ENCODE measurements around the gene BCL2.

Gene BCL2

DNA sequence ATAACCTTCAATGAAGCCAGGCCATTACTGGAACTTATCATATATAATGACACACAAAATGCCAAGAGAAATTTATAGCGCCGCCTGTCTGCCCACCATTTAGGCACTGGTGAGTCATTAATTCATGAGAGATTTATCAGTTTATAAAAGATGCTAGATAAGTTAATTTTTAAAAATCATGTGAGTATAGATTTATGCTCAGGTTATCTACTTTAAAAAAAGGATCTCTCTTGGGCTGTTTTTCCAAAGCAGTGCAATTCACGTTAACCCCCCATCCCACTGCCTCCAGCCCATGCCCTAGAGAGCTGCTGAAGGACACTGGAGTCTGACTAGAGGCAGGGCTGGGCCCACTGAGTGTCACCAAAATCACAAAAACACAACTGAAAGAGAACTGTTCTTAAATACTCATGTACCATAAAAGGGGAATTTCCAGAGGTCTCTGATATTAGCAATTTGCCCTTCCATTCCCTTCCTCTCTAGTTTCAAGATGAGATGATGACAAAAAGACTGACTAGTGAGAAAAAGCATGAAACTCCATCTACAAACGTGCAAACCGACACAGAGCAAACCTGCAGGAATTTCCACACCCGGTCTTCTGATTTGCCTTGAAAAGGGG lies 160.8 kb downstream of the BCL2 start:
- DNase-seq (ENCODE audit: low spot score in 2 of 2): peak in 1 of 2 donors; percentile 49
- peak overlapping the region; percentile 98 for H3K27ac Mint-ChIP-seq
- H3K27me3 Mint-ChIP-seq: no peaks in the 10 kb centered on the region
- peak overlapping the region; percentile 86 for H3K4me3 Mint-ChIP-seq
- H3K4me1 Mint-ChIP-seq: peaks cover 81% of the 10 kb centered on the region
- H3K9me3 Mint-ChIP-seq: peaks cover 2% of the 10 kb centered on the region
- peak; percentile 27 for ATAC-seq (ENCODE audit: low read depth)
- peaks cover 2% of the 10 kb centered on the region for H3K36me3 Mint-ChIP-seq

- DNase-seq (ENCODE audit: low spot score in 2 of 2) (no peak), ATAC-seq (ENCODE audit: low read depth) (no peak)
- Mint-ChIP-seq H3K27ac (peak overlapping the region; percentile 98), H3K27me3 (no peaks in the 10 kb centered on the region), H3K9me3 (peaks cover 2% of the 10 kb centered on the region), H3K4me3 (peak overlapping the region; percentile 86), H3K36me3 (peaks cover 1% of the 10 kb centered on the region), H3K4me1 (peaks cover 78% of the 10 kb centered on the region)
These were observed 161.4 kb downstream of the BCL2 start for GRCh38 chr18:63158012-63158631.

- Mint-ChIP-seq H3K27me3 (no peaks in the 10 kb centered on the region), H3K36me3 (peaks cover 1% of the 10 kb centered on the region), H3K9me3 (peaks cover 1% of the 10 kb centered on the region), H3K4me1 (peaks cover 77% of the 10 kb centered on the region), H3K27ac (peak overlapping the region; percentile 98), H3K4me3 (peak overlapping the region; percentile 86)
- DNase-seq (ENCODE audit: low spot score in 2 of 2) (peak; percentile 37 to 47), ATAC-seq (ENCODE audit: low read depth) (peak; percentile 22)
These were observed 162.1 kb downstream of the BCL2 start for GRCh38 chr18:63157293-63158011.

- H3K36me3 Mint-ChIP-seq: peaks cover 1% of the 10 kb centered on the region
- DNase-seq (ENCODE audit: low spot score in 2 of 2): no peak
- peaks cover 1% of the 10 kb centered on the region for H3K9me3 Mint-ChIP-seq
- peaks cover 67% of the 10 kb centered on the region for H3K4me1 Mint-ChIP-seq
- H3K27ac Mint-ChIP-seq: peak overlapping the region; percentile 98
- no peak for ATAC-seq (ENCODE audit: low read depth)
- H3K4me3 Mint-ChIP-seq: peak overlapping the region; percentile 84
- H3K27me3 Mint-ChIP-seq: no peaks in the 10 kb centered on the region
These were observed 163.4 kb downstream of the BCL2 start for GRCh38 chr18:63155910-63156773.

- H3K36me3 Mint-ChIP-seq: peaks cover 2% of the 10 kb centered on the region
- H3K4me3 Mint-ChIP-seq: peak overlapping the region; percentile 84
- ATAC-seq (ENCODE audit: low read depth) (peak; percentile 54), DNase-seq (ENCODE audit: low spot score in 2 of 2) (peak; percentile 86 to 91)
- H3K9me3 Mint-ChIP-seq: no peaks in the 10 kb centered on the region
- H3K27ac Mint-ChIP-seq: peak overlapping the region; percentile 98
- H3K27me3 Mint-ChIP-seq: no peaks in the 10 kb centered on the region
- peaks cover 70% of the 10 kb centered on the region for H3K4me1 Mint-ChIP-seq
These were observed 164.3 kb downstream of the BCL2 start for GRCh38 chr18:63155169-63155852.

DNA sequence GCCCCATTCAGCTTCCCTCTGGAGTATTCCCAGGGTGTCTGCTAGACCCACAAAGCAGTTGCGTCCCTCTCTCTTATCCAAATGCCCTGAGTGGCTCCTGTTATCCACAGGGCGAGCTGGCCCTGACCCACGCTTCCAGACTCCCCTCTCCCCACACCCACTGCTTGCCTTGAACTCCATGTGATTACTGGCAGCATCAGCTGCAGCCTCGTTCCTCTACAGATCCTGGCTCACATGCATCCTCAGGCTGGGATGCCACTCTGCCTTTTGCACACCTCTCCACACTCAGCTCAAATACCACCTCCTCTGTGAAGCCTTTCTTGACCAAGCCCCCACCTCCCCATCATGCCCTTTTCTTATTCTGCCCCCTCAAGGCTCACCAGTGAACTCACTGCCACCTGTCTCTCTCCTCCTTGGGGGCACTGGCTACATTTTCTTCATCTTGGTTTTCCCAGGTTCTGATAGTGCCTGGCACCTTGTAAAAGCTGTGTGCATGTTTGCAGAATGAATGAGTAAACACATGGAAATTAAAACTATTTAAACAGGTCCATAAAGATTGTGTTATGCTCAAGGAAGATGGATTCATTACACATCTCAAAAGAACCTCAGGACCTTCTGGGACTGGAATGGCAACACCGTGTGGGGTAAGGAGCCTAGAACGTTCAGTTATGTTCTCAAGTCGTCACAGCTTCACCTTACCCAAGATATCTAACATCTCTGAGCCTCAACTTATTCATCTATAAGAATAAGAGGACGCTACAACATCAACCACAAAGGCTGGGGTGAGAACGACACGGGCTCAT lies 165.0 kb downstream of the BCL2 start:
- no peak for DNase-seq (ENCODE audit: low spot score in 2 of 2)
- peaks cover 64% of the 10 kb centered on the region for H3K4me1 Mint-ChIP-seq
- H3K36me3 Mint-ChIP-seq: peaks cover 3% of the 10 kb centered on the region
- no peaks in the 10 kb centered on the region for H3K9me3 Mint-ChIP-seq
- no peaks in the 10 kb centered on the region for H3K27me3 Mint-ChIP-seq
- peak overlapping the region; percentile 84 for H3K4me3 Mint-ChIP-seq
- peak overlapping the region; percentile 98 for H3K27ac Mint-ChIP-seq
- no peak for ATAC-seq (ENCODE audit: low read depth)

DNA sequence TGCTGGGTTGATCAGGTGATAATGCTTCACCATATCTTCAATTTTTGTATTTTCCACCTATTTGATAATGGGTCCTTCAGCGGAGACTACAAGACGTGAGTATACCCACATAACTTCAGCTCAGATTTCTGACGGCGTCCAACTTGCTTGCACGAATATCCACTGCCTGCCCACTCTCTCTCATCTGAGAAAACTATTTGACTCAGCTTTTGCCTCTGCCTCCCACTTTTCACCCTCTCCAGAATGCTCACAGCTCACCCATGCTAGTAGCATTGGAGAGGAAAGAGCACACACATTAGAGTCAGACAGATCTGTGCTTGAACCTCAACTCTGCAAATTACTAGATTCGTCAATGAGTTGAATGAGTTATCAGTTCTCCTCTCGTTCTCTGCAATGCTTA lies 166.8 kb downstream of the BCL2 start:
- H3K4me3 Mint-ChIP-seq: peak overlapping the region; percentile 30

GRCh38 chr18:63152096-63152495 lies 167.5 kb downstream of the BCL2 start:
- DNase-seq (ENCODE audit: low spot score in 2 of 2): no peak
- H3K27ac Mint-ChIP-seq: peak overlapping the region; percentile 29
- no peaks in the 10 kb centered on the region for H3K9me3 Mint-ChIP-seq
- no peak for ATAC-seq (ENCODE audit: low read depth)
- H3K4me3 Mint-ChIP-seq: no peak overlapping the region
- peaks cover 7% of the 10 kb centered on the region for H3K36me3 Mint-ChIP-seq
- H3K4me1 Mint-ChIP-seq: peaks cover 56% of the 10 kb centered on the region
- no peaks in the 10 kb centered on the region for H3K27me3 Mint-ChIP-seq

More for the DNA sequence above, 166.8 kb downstream of the BCL2 start:
- DNase-seq (ENCODE audit: low spot score in 2 of 2): no peak
- no peak for ATAC-seq (ENCODE audit: low read depth)
- peak overlapping the region; percentile 98 for H3K27ac Mint-ChIP-seq
- H3K4me1 Mint-ChIP-seq: peaks cover 61% of the 10 kb centered on the region
- H3K36me3 Mint-ChIP-seq: peaks cover 7% of the 10 kb centered on the region
- no peaks in the 10 kb centered on the region for H3K9me3 Mint-ChIP-seq
- no peaks in the 10 kb centered on the region for H3K27me3 Mint-ChIP-seq

DNA sequence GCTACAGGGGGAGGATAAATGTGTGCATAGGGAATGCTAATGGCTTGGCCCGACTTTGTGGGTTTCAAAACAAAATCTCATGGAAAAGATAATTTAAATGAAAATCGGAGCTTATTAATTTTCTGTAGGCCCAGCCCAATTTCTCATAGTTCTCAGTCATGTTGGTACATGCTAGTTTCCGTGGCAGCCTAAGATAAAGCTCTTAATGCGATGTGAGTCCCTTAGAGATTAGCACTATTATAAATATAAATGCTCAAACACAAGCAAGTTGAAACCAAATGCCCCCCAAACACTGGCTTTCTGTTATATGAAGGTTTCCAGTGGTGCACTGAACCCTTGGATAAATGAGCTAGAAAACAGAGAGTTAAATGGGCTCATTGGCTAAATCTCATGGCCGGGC lies 168.0 kb downstream of the BCL2 start:
- no peaks in the 10 kb centered on the region for H3K9me3 Mint-ChIP-seq
- DNase-seq (ENCODE audit: low spot score in 2 of 2) (no peak), ATAC-seq (ENCODE audit: low read depth) (no peak)
- H3K4me1 Mint-ChIP-seq: peaks cover 53% of the 10 kb centered on the region
- H3K4me3 Mint-ChIP-seq: no peak overlapping the region
- peak overlapping the region; percentile 51 for H3K27ac Mint-ChIP-seq
- peaks cover 7% of the 10 kb centered on the region for H3K36me3 Mint-ChIP-seq
- no peaks in the 10 kb centered on the region for H3K27me3 Mint-ChIP-seq

GRCh38 chr18:63150942-63151421 lies 168.6 kb downstream of the BCL2 start:
- ATAC-seq (ENCODE audit: low read depth): no peak
- DNase-seq (ENCODE audit: low spot score in 2 of 2): no peak
- H3K4me1 Mint-ChIP-seq: peaks cover 49% of the 10 kb centered on the region
- H3K27me3 Mint-ChIP-seq: no peaks in the 10 kb centered on the region
- H3K36me3 Mint-ChIP-seq: peaks cover 8% of the 10 kb centered on the region
- no peaks in the 10 kb centered on the region for H3K9me3 Mint-ChIP-seq
- H3K4me3 Mint-ChIP-seq: no peak overlapping the region
- peak overlapping the region; percentile 51 for H3K27ac Mint-ChIP-seq

DNA sequence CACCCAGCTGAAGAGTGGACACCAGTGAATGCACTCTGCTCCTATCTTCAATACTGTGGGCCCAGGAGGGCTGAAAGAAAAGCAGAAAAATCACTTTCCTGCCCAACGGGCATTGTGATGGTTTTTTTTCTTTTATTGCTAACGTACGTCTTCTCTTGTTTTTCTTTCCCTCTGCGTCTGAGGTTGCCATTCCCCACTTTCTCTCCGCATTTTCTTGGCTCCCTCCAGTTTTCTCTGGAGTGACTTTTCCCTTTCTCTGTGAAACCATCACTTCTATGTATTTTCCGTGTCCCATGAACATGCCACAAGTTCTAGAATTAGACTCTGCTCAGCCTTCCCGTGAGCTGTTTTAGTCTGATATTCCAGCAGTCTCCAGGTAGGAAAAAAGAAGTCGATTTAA lies 169.2 kb downstream of the BCL2 start:
- no peak for ATAC-seq (ENCODE audit: low read depth)
- no peak overlapping the region for H3K4me3 Mint-ChIP-seq
- H3K9me3 Mint-ChIP-seq: no peaks in the 10 kb centered on the region
- peaks cover 46% of the 10 kb centered on the region for H3K4me1 Mint-ChIP-seq
- H3K27ac Mint-ChIP-seq: peak overlapping the region; percentile 51
- no peaks in the 10 kb centered on the region for H3K27me3 Mint-ChIP-seq
- peaks cover 11% of the 10 kb centered on the region for H3K36me3 Mint-ChIP-seq
- DNase-seq (ENCODE audit: low spot score in 2 of 2): no peak

GRCh38 chr18:63149302-63149587 lies 170.3 kb downstream of the BCL2 start:
- Mint-ChIP-seq H3K4me1 (peaks cover 38% of the 10 kb centered on the region), H3K27me3 (no peaks in the 10 kb centered on the region), H3K4me3 (no peak overlapping the region), H3K9me3 (no peaks in the 10 kb centered on the region), H3K36me3 (peaks cover 13% of the 10 kb centered on the region), H3K27ac (peak overlapping the region; percentile 65)
- ATAC-seq (ENCODE audit: low read depth) (no peak), DNase-seq (ENCODE audit: low spot score in 2 of 2) (no peak)
